Activated naive CD8-positive, alpha-beta T cell treated with anti-CD3 and anti-CD28 coated beads for 36 hours (primary cell): ENCODE results near the gene KLHL40. TPM values are rescaled to one million over a fixed set of nuclear protein-coding genes. Genes with fewer than 3 reads are reported as not detected.

Source experiments
- DNase-seq: peaks from one replicate; pipeline ENCODE4 v3.0.0; 2021
- H3K27ac Mint-ChIP-seq: one replicate; pipeline ENCODE4 v1.8.0; 2022; ENCODE audit warnings: mild to moderate bottlenecking, moderate library complexity, mixed read lengths
- H3K27me3 Mint-ChIP-seq: one replicate; pipeline ENCODE4 v1.8.0; 2022; ENCODE audit warnings: mild to moderate bottlenecking, mixed read lengths
- H3K36me3 Mint-ChIP-seq: one replicate; pipeline ENCODE4 v1.8.0; 2021; ENCODE audit warnings: mild to moderate bottlenecking, mixed read lengths
- H3K4me1 Mint-ChIP-seq: one replicate; pipeline ENCODE4 v1.8.0; 2021; ENCODE audit warnings: mixed read lengths
- H3K4me3 Mint-ChIP-seq: one replicate; pipeline ENCODE4 v1.8.0; 2022; ENCODE audit warnings: mild to moderate bottlenecking, moderate library complexity, mixed read lengths
- H3K9me3 Mint-ChIP-seq: one replicate; pipeline ENCODE4 v1.8.0; 2022; ENCODE audit warnings: mixed read lengths
- total RNA-seq, 2 experiments: library from RNA; stranded (reverse); gene quantifications; one replicate each; pipeline ENCODE4 v1.2.3, GENCODE V29; 2021

Gene KLHL40
- total RNA-seq, 2 experiments from 2014 or later: not detected

GRCh38 chr3:42673082-42673481, 12.3 kb upstream of the KLHL40 start:
- DNase-seq: no peak
- no peak overlapping the region for H3K4me3 Mint-ChIP-seq
- H3K27ac Mint-ChIP-seq: no peak overlapping the region
- H3K4me1 Mint-ChIP-seq: no peaks in the 10 kb centered on the region
- H3K36me3 Mint-ChIP-seq: no peaks in the 10 kb centered on the region
- H3K9me3 Mint-ChIP-seq: peaks cover 12% of the 10 kb centered on the region
- H3K27me3 Mint-ChIP-seq: no peaks in the 10 kb centered on the region

- no peaks in the 10 kb centered on the region for H3K36me3 Mint-ChIP-seq
- peaks cover 20% of the 10 kb centered on the region for H3K9me3 Mint-ChIP-seq
- no peak for DNase-seq
- H3K27ac Mint-ChIP-seq: no peak overlapping the region
- H3K4me1 Mint-ChIP-seq: no peaks in the 10 kb centered on the region
- no peaks in the 10 kb centered on the region for H3K27me3 Mint-ChIP-seq
- no peak overlapping the region for H3K4me3 Mint-ChIP-seq
Measured at GRCh38 chr3:42674146-42674545, 11.2 kb upstream of the KLHL40 start.

DNA sequence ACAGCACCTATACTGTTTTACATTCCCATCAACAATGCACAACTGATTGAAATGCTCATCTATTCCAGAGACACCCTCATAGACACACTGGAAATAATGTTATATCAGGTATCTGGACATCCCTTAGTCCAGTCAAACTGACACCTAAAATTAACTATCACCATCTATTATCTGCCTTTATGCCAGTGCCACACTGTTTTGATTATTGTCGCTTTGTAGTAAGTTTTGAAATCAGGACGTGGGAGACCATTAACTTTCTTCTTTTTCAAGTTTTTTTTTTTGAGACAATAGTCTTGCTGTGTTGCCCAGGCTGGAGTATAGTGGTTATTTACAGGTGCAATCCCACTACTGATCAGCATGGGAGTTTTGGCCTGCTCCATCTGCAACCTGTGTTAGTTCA, 9.4 kb upstream of the KLHL40 start:
- Mint-ChIP-seq H3K36me3 (no peaks in the 10 kb centered on the region), H3K27me3 (no peaks in the 10 kb centered on the region), H3K27ac (no peak overlapping the region), H3K4me3 (no peak overlapping the region), H3K4me1 (no peaks in the 10 kb centered on the region), H3K9me3 (peaks cover 20% of the 10 kb centered on the region)
- DNase-seq: no peak

DNA sequence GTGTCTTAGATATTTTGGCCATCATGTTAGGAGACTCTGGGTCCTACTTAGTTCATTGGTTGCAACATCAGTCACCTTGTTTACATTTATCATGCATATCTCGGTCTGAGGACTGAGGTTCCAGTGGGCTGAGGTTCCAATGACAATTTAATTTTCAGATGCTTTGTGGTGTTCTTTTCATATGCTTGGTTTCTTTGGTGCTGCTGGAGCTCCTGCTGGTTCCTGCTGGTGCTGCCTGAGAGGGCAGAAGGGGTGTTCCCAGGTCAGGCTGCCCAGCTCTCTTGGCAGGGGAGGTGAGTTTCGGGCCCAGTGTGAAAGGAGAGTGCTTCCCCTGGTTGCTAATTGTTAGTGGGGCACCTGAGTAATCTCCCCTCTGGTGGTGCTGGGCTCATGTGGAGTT, 6.9 kb upstream of the KLHL40 start:
- no peaks in the 10 kb centered on the region for H3K36me3 Mint-ChIP-seq
- peaks cover 20% of the 10 kb centered on the region for H3K9me3 Mint-ChIP-seq
- peaks cover 4% of the 10 kb centered on the region for H3K27me3 Mint-ChIP-seq
- no peak overlapping the region for H3K4me3 Mint-ChIP-seq
- H3K27ac Mint-ChIP-seq: no peak overlapping the region
- H3K4me1 Mint-ChIP-seq: no peaks in the 10 kb centered on the region
- no peak for DNase-seq

DNA sequence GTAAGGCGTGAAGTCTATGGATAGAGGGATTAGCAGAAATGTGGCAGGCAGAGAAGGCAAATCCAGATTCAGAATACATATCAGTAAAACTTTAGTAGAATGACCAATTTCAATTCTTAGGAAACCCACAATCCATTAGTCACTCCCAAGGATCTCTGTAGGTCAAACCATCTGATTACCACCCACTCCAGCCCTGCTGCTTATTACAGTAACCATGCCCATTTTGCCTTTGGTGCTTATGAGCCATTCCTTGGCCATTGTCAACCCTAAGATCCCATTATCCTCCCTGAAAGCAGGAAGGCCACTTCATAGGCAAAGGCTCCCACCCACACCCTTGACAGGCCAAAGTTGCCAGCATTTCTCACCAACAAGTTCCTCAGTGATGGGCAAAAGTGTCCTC, 5.1 kb upstream of the KLHL40 start:
- H3K36me3 Mint-ChIP-seq: no peaks in the 10 kb centered on the region
- H3K27me3 Mint-ChIP-seq: peaks cover 15% of the 10 kb centered on the region
- no peak overlapping the region for H3K27ac Mint-ChIP-seq
- H3K9me3 Mint-ChIP-seq: peaks cover 20% of the 10 kb centered on the region
- no peak for DNase-seq
- peaks cover 3% of the 10 kb centered on the region for H3K4me1 Mint-ChIP-seq
- no peak overlapping the region for H3K4me3 Mint-ChIP-seq

DNA sequence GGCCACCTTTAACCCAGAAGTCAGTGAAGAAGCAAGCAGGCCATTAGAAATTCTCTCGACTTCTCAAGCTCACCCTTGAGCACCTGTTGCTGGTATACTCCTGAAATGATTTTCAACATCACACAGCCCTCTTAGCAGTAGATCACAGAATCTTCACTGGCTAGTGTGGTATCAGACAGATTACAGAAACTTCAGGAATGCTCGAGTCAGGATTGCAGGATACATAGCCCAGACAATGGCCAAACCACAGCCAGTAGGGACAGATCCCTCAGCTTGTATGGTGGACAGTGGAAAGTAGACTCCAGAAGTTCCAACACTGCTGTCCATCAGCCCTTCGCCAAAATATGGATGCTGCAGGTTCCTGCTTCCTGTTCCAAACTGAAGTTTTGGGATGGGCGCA, 4.5 kb upstream of the KLHL40 start:
- Mint-ChIP-seq H3K4me3 (no peak overlapping the region), H3K9me3 (peaks cover 20% of the 10 kb centered on the region), H3K4me1 (peaks cover 4% of the 10 kb centered on the region), H3K27me3 (peaks cover 18% of the 10 kb centered on the region), H3K27ac (no peak overlapping the region), H3K36me3 (no peaks in the 10 kb centered on the region)
- DNase-seq: no peak

DNA sequence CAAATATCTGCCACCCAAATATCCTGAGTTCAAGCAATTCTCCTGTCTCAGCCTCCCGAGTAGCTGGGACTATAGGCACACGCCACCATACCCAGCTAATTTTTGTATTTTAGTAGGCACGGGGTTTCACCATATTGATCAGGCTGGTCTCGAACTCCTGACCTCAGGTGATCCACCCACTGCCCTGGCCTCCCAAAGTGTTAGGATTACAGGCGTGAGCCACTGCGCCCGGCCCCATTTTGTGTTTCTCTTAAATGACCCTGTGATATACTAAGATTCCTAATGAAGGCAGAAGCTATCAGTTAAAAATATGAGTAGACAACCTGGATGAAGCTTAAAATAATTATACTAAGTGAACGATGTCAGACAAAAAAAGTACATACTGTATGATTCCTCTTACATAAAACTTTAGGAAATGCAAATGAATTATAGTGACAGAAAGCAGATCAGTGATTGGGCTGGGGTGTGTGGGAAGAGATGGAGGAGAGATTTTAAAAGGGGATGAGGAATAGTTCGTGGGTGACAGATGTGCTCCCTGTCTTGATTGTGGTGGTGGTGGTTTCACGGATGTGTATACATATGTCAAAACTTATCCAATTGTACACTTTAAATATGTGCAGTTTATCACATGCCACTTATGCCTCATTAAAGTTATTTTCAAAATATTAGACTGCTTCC, 3.8 kb upstream of the KLHL40 start:
- no peaks in the 10 kb centered on the region for H3K36me3 Mint-ChIP-seq
- H3K27ac Mint-ChIP-seq: no peak overlapping the region
- peaks cover 5% of the 10 kb centered on the region for H3K4me1 Mint-ChIP-seq
- peaks cover 25% of the 10 kb centered on the region for H3K27me3 Mint-ChIP-seq
- H3K4me3 Mint-ChIP-seq: no peak overlapping the region
- no peak for DNase-seq
- peaks cover 13% of the 10 kb centered on the region for H3K9me3 Mint-ChIP-seq

GRCh38 chr3:42682301-42683070, 2.9 kb upstream of the KLHL40 start:
- H3K36me3 Mint-ChIP-seq: no peaks in the 10 kb centered on the region
- H3K27ac Mint-ChIP-seq: no peak overlapping the region
- H3K4me1 Mint-ChIP-seq: peaks cover 5% of the 10 kb centered on the region
- no peak overlapping the region for H3K4me3 Mint-ChIP-seq
- H3K9me3 Mint-ChIP-seq: peaks cover 12% of the 10 kb centered on the region
- peaks cover 27% of the 10 kb centered on the region for H3K27me3 Mint-ChIP-seq
- no peak for DNase-seq

- Mint-ChIP-seq H3K9me3 (peaks cover 1% of the 10 kb centered on the region), H3K36me3 (no peaks in the 10 kb centered on the region), H3K4me1 (peaks cover 5% of the 10 kb centered on the region), H3K27ac (no peak overlapping the region), H3K4me3 (no peak overlapping the region), H3K27me3 (peaks cover 27% of the 10 kb centered on the region)
- DNase-seq: no peak
Measured at GRCh38 chr3:42683875-42684598, 1.3 kb upstream of the KLHL40 start.

GRCh38 chr3:42684632-42685362, 540 bp upstream of the KLHL40 start:
- peaks cover 5% of the 10 kb centered on the region for H3K4me1 Mint-ChIP-seq
- H3K9me3 Mint-ChIP-seq: no peaks in the 10 kb centered on the region
- no peaks in the 10 kb centered on the region for H3K36me3 Mint-ChIP-seq
- DNase-seq: no peak
- H3K27ac Mint-ChIP-seq: no peak overlapping the region
- H3K4me3 Mint-ChIP-seq: no peak overlapping the region
- H3K27me3 Mint-ChIP-seq: peaks cover 27% of the 10 kb centered on the region

GRCh38 chr3:42685891-42686820, 819 bp downstream of the KLHL40 start:
- H3K4me1 Mint-ChIP-seq: peaks cover 5% of the 10 kb centered on the region
- no peak for DNase-seq
- H3K36me3 Mint-ChIP-seq: no peaks in the 10 kb centered on the region
- peaks cover 27% of the 10 kb centered on the region for H3K27me3 Mint-ChIP-seq
- H3K27ac Mint-ChIP-seq: no peak overlapping the region
- no peaks in the 10 kb centered on the region for H3K9me3 Mint-ChIP-seq
- peak overlapping the region; percentile 42 for H3K4me3 Mint-ChIP-seq

DNA sequence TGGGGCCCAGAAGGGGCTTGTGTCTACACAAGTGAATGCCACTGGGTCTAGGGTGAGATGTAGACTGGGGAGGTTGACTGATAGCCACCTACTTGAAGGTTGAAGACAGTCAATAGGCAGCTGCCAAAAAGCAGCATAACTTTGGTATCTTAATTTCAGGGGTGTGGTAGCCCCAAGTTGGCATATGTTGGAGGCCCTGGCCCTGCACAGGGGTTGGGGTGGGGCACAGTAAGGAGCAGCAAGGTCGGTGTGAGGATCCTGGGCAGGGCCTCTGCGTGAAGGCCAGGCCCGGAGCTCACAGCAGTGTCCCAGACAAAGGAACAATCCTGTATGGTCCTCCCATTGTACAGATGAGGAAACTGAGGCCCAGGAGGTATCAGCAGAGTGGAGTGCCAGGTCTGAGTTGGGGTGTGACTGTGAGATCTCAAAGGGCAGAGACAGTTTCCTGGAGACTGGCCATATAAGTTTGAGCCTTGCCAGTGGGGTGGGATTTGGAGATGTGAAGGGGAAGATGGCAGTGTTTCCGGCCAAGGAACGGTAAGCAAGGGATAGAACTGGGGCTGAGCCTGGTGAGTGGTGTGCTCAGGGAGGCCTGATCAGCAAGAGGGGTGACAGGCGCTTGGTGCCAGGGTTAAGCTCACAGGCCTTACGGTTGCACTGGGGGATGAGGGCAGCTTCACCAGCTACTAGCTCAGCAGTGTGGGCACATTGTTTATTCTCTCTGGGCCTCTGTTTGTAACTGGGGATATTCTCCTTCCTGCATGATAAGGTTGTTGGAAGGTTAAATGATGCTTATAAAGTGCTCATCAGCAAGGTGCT, 1.7 kb downstream of the KLHL40 start:
- Mint-ChIP-seq H3K27me3 (peaks cover 23% of the 10 kb centered on the region), H3K4me3 (no peak overlapping the region), H3K4me1 (peaks cover 5% of the 10 kb centered on the region), H3K27ac (no peak overlapping the region), H3K9me3 (no peaks in the 10 kb centered on the region), H3K36me3 (no peaks in the 10 kb centered on the region)
- no peak for DNase-seq

- Mint-ChIP-seq H3K9me3 (no peaks in the 10 kb centered on the region), H3K27ac (no peak overlapping the region), H3K4me3 (no peak overlapping the region), H3K27me3 (peaks cover 23% of the 10 kb centered on the region), H3K4me1 (peaks cover 5% of the 10 kb centered on the region), H3K36me3 (no peaks in the 10 kb centered on the region)
- DNase-seq: no peak
Measured at GRCh38 chr3:42688016-42688415, 2.7 kb downstream of the KLHL40 start.
